AG04449 (cell line): Measurements from ENCODE around the gene PBX1.
A peak's percentile ranks its signal among the peaks of the same experiment; 100 is the strongest.

Experiments used
- CTCF ChIA-PET: fragments of 350-600 bp; formaldehyde crosslinking; extraction: SDS; loops from one replicate; lab custom pipeline; 2021; ENCODE audit warnings: antibody characterized with exemption; lab: Yijun Ruan, JAX
- POLR2A ChIA-PET: fragments of 400-600, 350-600 bp; formaldehyde crosslinking; extraction: SDS; loops from one replicate; lab custom pipeline; 2020; ENCODE audit warnings: antibody characterized with exemption, inconsistent platforms; lab: Yijun Ruan, JAX
- DNase-seq: peaks from one replicate; pipeline ENCODE4 v3.0.0-alpha.2; 2010; ENCODE audit warnings: low read depth, low spot score
- H3K4me3 ChIP-seq: 2 replicates; pipeline ENCODE4 v1.5.1; 2011; ENCODE audit warnings: low read depth, mild to moderate bottlenecking, control low read depth, low read length
- CTCF ChIP-seq: IDR thresholded peaks from one replicate; pipeline ENCODE4 v1.5.1; 2011; ENCODE audit warnings: mild to moderate bottlenecking, moderate library complexity, low read length, control low read depth, inconsistent platforms; ENCODE audit not compliant: insufficient read depth; ENCODE audit errors: missing control alignments

PBX1 gene

DNA sequence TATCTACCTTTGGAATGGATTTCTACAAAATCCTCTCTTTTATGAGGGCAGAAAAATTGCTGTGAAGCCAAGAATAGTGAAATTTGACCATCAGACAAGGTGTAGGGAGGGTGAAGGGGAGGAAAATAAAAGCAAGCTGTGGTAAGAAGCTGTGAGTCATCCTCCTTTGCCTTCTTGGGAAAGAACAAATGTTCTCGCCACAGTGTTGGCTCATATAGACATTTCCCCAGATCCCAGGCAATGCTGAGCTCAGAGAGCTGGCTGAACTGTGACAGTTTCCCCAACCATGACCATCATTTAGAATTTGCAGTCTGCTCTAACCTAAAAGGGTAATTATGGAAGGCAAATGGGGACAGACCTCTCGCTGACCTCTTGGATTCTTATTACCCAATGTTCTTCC is 235.4 kb downstream of the PBX1 start:
- POLR2A ChIA-PET: no interaction called here
- CTCF ChIA-PET: interaction anchor here (0.8 to 1.9 kb wide), 5 partner anchors 11 to 284 kb away, joined by 3 to 5 read pairs (median 3); no protein-coding TSS in a partner anchor
- peak; percentile 78 for DNase-seq

DNA sequence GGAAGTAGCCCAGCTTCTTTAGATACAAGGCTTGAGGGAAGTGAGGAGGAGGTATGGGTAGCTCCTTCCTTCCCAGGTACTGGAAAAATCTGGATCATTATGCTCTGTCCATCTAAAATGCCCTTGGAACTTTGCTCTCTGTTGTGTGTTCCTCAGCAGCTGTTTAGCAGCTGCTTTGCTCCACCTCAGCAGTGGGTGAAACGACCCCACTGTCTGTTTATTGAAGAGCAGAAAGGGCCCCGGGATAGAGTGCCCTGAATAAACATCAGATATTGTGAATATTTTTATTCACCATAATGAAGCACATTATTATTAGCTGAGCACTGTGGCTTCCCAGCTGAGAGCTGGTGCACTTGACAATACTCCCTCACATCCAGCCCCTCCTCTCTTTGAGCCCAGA is 237.9 kb downstream of the PBX1 start:
- CTCF ChIA-PET: interaction anchor here (1.6 to 3.8 kb wide), 2 partner anchors 9 to 10 kb away, joined by 6 to 29 read pairs; no protein-coding TSS in a partner anchor
- no peak for TF ChIP-seq CTCF
- no peak overlapping the region for H3K4me3 ChIP-seq
- no peak for DNase-seq
- POLR2A ChIA-PET: interaction anchor here (0.5 kb wide), 1 partner anchor 18 kb away, joined by 5 read pairs; no protein-coding TSS in a partner anchor

More for the DNA sequence above, 235.4 kb downstream of the PBX1 start:
- no peak overlapping the region for H3K4me3 ChIP-seq
- no peak for TF ChIP-seq CTCF

- no peak for TF ChIP-seq CTCF
- CTCF ChIA-PET: interaction anchor here (0.8 to 2.8 kb wide), 2 partner anchors 13 to 14 kb away, joined by 3 to 12 read pairs; no protein-coding TSS in a partner anchor
- H3K4me3 ChIP-seq: no peak overlapping the region
- DNase-seq: no peak
- POLR2A ChIA-PET: no interaction called here
These were observed 242.3 kb downstream of the PBX1 start for GRCh38 chr1:164801246-164801731.

- no peak for TF ChIP-seq CTCF
- DNase-seq: no peak
- CTCF ChIA-PET: interaction anchor here (2.8 kb wide), 1 partner anchor 15 kb away, joined by 12 read pairs; no protein-coding TSS in a partner anchor
- POLR2A ChIA-PET: no interaction called here
- no peak overlapping the region for H3K4me3 ChIP-seq
These were observed 243.0 kb downstream of the PBX1 start for GRCh38 chr1:164801791-164802502.

DNA sequence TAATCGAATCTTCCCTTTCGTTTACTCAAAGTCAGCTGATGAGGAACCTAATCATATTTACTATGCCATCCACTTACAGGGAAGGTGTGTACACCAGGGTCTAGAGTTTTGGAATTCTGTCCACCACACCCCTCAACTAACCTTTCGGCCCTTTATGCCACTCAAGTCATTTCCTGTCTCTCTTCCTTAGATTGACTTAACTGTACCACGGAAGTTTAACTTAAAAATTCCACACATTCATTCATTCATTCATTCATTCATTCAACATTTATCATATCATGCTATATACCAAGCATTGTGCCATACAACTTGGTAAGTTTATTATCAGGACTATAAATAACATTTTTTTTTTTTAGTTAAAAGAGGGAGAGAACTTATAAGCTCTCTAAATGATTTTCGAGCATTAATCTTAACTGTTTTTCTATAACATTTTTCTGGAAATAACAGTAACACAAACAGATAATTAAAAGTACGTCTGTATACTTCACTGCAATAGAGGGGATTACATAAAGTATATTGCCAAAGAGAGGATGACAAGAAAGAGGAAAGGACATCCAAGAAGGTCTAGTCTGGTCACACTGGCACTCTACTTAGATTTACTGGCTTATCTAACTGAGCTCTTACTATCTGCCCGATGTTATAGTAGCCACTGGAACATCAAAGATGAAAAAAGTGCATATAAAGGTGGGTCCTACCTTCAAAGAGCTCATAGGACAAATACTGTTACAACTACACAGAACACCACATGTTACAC is 243.7 kb downstream of the PBX1 start:
- CTCF ChIA-PET: interaction anchor here (1.0 to 2.8 kb wide), 2 partner anchors 16 to 18 kb away, joined by 3 to 12 read pairs; no protein-coding TSS in a partner anchor
- POLR2A ChIA-PET: no interaction called here
- DNase-seq: no peak
- no peak overlapping the region for H3K4me3 ChIP-seq
- no peak for TF ChIP-seq CTCF
